DND-41 (cell line): ENCODE data around the gene RALGAPA2.

ENCODE experiments used
- CTCF ChIP-seq: IDR thresholded peaks from 2 replicates; pipeline ENCODE4 v1.5.1; 2012; ENCODE audit warnings: borderline replicate concordance, low read length, moderate library complexity, mild to moderate bottlenecking; ENCODE audit not compliant: poor library complexity, severe bottlenecking; ENCODE audit errors: extremely low read depth
- EZH2 ChIP-seq: IDR thresholded peaks from 3 replicates; pipeline ENCODE4 v1.6.1; 2012; ENCODE audit warnings: borderline replicate concordance, low read depth, mild to moderate bottlenecking, moderate library complexity, low read length, inconsistent platforms; ENCODE audit not compliant: severe bottlenecking

- no peak for TF ChIP-seq CTCF
- TF ChIP-seq EZH2, result no peak
Observed at GRCh38 chr20:20499439-20499838, 213.0 kb downstream of the RALGAPA2 start.
